ENCODE measurements around the gene LIPC.

DNA sequence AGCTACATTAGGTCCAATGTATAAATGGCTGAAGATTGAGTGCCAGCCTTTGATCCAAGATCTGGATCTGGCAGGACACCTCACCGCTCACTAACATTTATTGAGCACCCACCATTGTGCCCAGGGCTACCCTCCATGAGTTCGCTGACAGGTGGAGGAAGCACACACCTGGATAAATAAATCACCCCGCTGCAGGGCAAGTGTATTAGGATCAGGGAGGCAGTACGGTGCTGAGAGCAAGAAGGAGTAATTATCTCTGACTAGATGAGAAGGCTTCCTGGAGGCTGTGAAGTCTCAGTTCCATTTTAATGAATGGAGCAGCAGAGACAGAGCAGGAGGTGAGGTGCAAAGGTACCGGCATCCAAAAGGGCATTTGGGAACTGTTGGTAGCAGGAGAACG lies 104.1 kb downstream of the LIPC start:
- TF ChIP-seq ETV6 (conservative IDR thresholded peaks at IDR 0.05 in 1 of 2, IDR thresholded peaks at IDR 0.05 in 1 of 2; ENCODE audit: borderline replicate concordance in 1 of 2, low read depth in 1 of 2): no peak
- no peak for TF ChIP-seq RAD21 (IDR thresholded peaks at IDR 0.05; ENCODE audit: insufficient read depth, low read depth, low read length)

All from GM12878 (cell line).